ENCODE results near the gene UPP2. TPM values are rescaled to one million over a fixed set of nuclear protein-coding genes. Genes with fewer than 3 reads are reported as not detected.

The UPP2 gene
- total and polyA plus RNA-seq, 2 of the 13 experiments (the other 11 are each of a cell fraction or from before 2014, with no cell fraction given): 0.07 to 0.28 TPM

DNA sequence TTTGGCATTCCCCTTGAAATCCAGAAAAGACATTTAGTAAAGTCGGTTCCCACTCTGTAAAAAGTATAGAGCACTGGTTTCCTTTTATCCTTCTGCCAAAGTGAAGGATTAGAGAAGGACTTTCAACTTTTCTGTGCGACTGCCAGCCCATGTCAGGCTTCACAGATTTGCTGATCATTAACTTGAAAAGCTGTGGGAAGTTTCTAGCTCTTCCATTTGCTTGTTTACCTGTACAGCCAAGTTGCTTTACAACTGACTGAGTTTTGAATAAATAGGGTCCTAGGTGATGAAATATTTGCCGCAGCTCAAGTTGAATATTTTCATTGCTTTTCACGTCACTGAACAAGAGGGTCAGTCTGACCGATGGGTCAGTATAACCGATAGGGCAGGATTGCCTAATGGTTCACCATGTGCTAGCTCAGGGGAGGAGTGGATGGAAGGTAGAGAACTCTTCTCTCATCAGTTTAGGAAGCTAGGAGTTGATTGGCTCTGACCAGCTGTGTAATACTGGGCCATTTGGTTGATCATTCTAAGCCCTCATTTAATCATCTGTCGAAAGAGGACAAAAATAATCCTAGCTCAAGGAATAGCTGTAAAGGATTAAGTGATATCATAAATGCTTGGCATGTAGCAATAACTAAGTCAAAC is 30.4 kb downstream of the UPP2 start (continued):
- TF ChIP-seq, protein P1, sequence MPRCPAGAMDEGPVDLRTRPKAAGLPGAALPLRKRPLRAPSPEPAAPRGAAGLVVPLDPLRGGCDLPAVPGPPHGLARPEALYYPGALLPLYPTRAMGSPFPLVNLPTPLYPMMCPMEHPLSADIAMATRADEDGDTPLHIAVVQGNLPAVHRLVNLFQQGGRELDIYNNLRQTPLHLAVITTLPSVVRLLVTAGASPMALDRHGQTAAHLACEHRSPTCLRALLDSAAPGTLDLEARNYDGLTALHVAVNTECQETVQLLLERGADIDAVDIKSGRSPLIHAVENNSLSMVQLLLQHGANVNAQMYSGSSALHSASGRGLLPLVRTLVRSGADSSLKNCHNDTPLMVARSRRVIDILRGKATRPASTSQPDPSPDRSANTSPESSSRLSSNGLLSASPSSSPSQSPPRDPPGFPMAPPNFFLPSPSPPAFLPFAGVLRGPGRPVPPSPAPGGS (CRISPR knock-in tag; IDR thresholded peaks at IDR 0.05): no peak
- TF ChIP-seq ZSCAN21 (CRISPR knock-in tag; IDR thresholded peaks at IDR 0.05; ENCODE audit: borderline replicate concordance): no peak
- TF ChIP-seq TEAD3 (CRISPR knock-in tag; optimal IDR thresholded peaks at IDR 0.05; ENCODE audit: borderline replicate concordance): peak; percentile 79
- no peak; the same call in 1 of the 2 replicates for TF ChIP-seq ZNF747 (CRISPR knock-in tag; IDR thresholded peaks at IDR 0.05; ENCODE audit: borderline replicate concordance)
- TF ChIP-seq ZMAT3 (CRISPR knock-in tag; conservative IDR thresholded peaks at IDR 0.05): peak; percentile 25; the same call in 1 of the 2 replicates
- peak; percentile 96 for TF ChIP-seq SALL1 (CRISPR knock-in tag; IDR thresholded peaks at IDR 0.05)
- no peak for TF ChIP-seq CAMTA2 (CRISPR knock-in tag; IDR thresholded peaks at IDR 0.05; ENCODE audit: borderline replicate concordance)
- TF ChIP-seq, protein P2, sequence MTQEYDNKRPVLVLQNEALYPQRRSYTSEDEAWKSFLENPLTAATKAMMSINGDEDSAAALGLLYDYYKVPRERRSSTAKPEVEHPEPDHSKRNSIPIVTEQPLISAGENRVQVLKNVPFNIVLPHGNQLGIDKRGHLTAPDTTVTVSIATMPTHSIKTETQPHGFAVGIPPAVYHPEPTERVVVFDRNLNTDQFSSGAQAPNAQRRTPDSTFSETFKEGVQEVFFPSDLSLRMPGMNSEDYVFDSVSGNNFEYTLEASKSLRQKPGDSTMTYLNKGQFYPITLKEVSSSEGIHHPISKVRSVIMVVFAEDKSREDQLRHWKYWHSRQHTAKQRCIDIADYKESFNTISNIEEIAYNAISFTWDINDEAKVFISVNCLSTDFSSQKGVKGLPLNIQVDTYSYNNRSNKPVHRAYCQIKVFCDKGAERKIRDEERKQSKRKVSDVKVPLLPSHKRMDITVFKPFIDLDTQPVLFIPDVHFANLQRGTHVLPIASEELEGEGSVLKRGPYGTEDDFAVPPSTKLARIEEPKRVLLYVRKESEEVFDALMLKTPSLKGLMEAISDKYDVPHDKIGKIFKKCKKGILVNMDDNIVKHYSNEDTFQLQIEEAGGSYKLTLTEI (CRISPR knock-in tag; conservative IDR thresholded peaks at IDR 0.05): no peak
- 0 out of 2 replicates have a peak, but pooled peaks have one; percentile 59 for TF ChIP-seq ZNF557 (CRISPR knock-in tag; IDR thresholded peaks at IDR 0.05)
- TF ChIP-seq SRSF1 (optimal IDR thresholded peaks at IDR 0.05; ENCODE audit: low read depth, low read length): no peak
- TF ChIP-seq, protein P3, sequence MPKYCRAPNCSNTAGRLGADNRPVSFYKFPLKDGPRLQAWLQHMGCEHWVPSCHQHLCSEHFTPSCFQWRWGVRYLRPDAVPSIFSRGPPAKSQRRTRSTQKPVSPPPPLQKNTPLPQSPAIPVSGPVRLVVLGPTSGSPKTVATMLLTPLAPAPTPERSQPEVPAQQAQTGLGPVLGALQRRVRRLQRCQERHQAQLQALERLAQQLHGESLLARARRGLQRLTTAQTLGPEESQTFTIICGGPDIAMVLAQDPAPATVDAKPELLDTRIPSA (CRISPR knock-in tag; IDR thresholded peaks at IDR 0.05; ENCODE audit: borderline replicate concordance): no peak
- TF ChIP-seq, protein P4, sequence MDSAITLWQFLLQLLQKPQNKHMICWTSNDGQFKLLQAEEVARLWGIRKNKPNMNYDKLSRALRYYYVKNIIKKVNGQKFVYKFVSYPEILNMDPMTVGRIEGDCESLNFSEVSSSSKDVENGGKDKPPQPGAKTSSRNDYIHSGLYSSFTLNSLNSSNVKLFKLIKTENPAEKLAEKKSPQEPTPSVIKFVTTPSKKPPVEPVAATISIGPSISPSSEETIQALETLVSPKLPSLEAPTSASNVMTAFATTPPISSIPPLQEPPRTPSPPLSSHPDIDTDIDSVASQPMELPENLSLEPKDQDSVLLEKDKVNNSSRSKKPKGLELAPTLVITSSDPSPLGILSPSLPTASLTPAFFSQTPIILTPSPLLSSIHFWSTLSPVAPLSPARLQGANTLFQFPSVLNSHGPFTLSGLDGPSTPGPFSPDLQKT (CRISPR knock-in tag; IDR thresholded peaks at IDR 0.05; ENCODE audit: borderline replicate concordance): no peak
- peak; percentile 68; the same call in 1 of the 2 replicates for TF ChIP-seq HNF4G (IDR thresholded peaks at IDR 0.05; ENCODE audit: borderline replicate concordance, low read depth, low read length)
- TF ChIP-seq HNF4G (CRISPR knock-in tag; IDR thresholded peaks at IDR 0.05; ENCODE audit: borderline replicate concordance, low read depth): peak; percentile 82
- no peak for TF ChIP-seq ZNF550 (CRISPR knock-in tag; IDR thresholded peaks at IDR 0.05; ENCODE audit: borderline replicate concordance)
- TF ChIP-seq, protein P5, sequence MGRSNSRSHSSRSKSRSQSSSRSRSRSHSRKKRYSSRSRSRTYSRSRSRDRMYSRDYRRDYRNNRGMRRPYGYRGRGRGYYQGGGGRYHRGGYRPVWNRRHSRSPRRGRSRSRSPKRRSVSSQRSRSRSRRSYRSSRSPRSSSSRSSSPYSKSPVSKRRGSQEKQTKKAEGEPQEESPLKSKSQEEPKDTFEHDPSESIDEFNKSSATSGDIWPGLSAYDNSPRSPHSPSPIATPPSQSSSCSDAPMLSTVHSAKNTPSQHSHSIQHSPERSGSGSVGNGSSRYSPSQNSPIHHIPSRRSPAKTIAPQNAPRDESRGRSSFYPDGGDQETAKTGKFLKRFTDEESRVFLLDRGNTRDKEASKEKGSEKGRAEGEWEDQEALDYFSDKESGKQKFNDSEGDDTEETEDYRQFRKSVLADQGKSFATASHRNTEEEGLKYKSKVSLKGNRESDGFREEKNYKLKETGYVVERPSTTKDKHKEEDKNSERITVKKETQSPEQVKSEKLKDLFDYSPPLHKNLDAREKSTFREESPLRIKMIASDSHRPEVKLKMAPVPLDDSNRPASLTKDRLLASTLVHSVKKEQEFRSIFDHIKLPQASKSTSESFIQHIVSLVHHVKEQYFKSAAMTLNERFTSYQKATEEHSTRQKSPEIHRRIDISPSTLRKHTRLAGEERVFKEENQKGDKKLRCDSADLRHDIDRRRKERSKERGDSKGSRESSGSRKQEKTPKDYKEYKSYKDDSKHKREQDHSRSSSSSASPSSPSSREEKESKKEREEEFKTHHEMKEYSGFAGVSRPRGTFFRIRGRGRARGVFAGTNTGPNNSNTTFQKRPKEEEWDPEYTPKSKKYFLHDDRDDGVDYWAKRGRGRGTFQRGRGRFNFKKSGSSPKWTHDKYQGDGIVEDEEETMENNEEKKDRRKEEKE (IDR thresholded peaks at IDR 0.05): no peak
- TF ChIP-seq ZEB1 (IDR thresholded peaks at IDR 0.05; ENCODE audit: insufficient replicate concordance, low read depth): peak; percentile 82
- no peak for TF ChIP-seq EED (CRISPR knock-in tag; IDR thresholded peaks at IDR 0.05)
- no peak for TF ChIP-seq MTA3 (CRISPR knock-in tag; IDR thresholded peaks at IDR 0.05)
- TF ChIP-seq, protein P6, sequence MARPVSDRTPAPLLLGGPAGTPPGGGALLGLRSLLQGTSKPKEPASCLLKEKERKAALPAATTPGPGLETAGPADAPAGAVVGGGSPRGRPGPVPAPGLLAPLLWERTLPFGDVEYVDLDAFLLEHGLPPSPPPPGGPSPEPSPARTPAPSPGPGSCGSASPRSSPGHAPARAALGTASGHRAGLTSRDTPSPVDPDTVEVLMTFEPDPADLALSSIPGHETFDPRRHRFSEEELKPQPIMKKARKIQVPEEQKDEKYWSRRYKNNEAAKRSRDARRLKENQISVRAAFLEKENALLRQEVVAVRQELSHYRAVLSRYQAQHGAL (CRISPR knock-in tag; IDR thresholded peaks at IDR 0.05; ENCODE audit: not compliant biosample characterization): no peak
